Stimulated activated CD4-positive, alpha-beta T cell treated with anti-CD3 and anti-CD28 coated beads, Interleukin-1b, Interleukin-23, amount 100 ng/mL, for 48 hours (primary cell): ENCODE data around the gene MED13L.

ENCODE experiments used
- DNase-seq: peaks from one replicate; pipeline ENCODE4 v3.0.0-alpha.2; 2020

Gene MED13L

DNA sequence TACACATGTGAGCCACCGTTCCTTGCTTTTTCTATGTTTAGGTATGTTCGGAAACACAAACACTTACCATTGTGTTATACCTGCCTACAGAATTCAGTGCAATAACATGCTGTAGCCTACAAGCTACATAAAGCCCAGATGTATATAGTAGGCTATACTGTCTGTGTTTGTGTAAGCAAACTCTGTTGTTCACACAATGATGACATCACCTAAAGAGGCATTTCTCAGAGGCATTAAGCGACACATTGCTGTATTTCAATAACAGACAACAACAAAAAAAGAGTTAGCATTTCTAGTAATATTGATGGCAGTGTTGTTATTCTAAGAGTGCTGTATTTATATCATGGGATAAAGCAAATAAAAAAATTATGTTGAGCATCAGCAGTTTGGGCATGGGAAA is 70.2 kb downstream of the MED13L start:
- no peak for DNase-seq

DNA sequence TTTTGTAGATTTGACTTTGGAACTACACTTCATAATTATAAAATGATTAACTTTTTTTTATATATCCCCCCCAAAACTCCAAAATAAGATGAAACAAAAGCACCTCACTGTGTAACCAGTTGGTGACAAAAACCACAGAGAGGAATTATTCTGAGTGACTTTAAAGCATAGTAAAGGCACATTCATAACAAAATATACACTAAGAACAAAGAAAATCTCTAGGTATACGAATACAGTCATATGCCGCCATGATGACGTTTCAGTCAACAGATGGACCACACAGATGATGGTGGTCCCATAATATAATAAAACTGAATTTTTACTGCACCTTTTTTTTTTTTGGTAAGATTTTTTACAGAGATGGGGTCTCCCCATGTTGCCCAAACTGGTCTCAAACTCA is 70.7 kb downstream of the MED13L start:
- no peak for DNase-seq

DNA sequence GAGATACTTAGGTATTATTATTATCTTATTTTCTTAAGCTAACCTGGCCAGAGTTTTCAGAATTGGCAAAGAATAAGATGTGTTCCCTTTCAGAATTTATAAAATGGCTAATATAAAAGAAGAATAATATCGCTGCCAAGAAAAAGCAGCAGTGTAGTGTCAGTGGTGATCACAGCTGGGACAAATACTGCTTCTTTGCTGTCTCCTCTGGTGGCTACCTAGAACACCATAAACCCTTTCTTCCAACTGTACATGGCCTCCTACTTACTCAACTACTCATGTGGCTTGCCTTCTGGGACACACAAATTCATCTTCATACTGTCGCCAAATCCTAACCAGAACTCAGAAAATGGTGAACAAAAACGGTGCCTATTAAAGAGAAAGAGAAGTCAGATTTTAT is 72.7 kb downstream of the MED13L start:
- no peak for DNase-seq

DNA sequence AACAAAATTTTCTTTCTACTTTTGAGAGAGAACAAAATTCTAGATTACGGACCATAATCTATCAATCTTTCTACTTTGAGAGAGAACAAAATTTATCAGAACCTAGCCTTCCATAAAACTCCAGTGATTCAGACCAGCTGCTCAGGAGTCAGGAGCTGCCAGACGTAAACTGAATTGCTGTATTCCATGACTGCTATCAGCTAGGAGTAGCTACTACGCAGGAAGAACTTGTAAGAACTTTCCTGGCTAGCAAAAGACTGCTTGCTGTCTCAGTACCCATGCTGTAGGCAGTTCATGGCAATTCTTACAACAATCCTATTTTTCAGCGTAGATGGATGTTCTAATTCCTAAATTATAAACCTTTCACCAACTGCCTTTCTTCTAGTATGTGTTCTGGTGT is 73.3 kb downstream of the MED13L start:
- DNase-seq = no peak

DNA sequence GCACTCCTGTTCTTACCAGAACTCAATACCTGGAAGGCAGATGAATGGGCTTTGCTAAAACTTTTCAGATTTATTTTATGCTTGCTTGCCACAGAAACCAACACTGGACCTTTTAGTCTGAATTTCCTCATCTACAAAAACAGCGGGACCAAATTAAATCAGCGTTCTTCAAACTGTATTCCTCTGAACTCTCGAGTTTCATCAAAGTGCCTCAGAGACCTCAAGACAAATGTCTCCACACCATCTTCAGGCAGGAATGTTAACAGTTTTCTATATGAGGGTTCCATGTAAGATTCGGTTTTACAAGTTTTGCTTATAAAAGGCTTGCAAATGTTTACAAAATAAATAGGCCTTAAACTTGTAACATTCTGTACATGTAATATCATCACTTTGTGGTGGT is 74.6 kb downstream of the MED13L start:
- no peak for DNase-seq

DNA sequence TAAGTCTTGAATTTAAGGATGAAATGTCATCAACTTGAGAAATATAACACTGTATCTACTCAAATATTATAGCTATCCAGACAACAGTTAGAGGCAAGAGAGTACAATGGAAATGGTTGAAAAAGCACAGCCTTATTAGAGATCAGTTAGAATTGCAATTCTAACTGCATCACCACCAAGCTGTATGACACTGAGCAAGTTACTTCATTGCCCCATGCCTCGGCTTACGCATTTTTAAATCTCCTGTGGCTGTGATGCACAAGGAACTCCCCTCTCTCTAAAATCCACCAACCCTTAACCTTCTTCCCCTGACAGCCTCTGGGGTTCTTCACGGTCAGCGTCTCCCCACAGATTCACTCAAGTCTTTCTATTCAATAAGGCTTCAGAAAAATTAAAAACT is 75.1 kb downstream of the MED13L start:
- no peak for DNase-seq

DNA sequence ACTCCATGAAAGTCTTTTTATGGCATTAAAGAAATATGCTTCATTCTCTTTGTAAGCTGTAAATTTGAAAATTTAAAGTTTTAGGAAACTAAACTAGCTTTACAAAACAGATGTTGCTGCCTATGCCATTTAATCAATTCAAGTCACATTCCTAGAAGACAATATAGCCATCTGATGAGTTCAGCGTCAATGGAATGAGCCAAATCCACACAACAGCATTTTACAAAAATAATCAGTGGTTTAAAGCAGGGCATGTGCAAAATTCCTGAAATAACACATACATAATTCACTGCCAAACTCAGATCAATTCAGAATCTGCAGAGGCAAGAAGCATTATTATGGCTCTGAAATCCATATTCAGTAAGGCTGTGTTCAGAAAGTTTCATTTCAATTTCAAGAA is 75.6 kb downstream of the MED13L start:
- no peak for DNase-seq

DNA sequence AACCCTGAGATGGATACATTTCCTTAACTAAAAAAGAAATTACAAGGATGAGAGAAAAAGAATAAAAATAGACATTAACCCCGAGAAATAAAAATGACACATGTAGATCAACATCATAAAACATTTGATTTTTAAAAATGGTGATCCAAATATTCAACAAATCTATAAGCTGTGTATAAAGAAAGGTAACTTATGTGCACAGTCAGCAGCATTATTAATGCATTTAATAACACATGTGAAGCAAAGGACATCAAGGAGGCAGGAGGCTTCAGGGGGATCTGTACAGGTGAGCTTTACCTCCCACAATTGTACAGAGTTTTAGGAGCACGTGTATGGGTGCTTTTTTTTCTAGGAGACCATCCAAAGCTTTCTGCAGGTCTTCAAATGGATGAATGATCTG is 76.1 kb downstream of the MED13L start:
- no peak for DNase-seq

DNA sequence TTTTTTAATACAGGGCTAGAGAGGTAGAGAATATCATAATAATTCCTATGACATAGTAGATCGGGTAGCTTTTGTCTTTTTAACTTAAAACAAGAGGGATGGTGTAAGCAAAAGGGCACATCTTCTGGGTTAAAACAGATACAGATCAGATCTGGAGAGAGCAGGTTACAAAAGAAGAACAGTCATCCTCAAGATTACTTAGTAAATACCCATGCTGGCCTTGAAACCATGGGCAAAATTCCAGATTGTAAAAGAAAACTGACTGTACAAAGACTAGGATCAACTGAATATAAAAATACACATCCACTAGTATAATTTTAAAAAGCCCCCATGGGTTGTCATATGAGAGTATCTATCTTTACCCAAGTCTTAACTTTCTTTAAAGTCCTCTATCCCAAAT is 76.7 kb downstream of the MED13L start:
- DNase-seq = no peak

DNA sequence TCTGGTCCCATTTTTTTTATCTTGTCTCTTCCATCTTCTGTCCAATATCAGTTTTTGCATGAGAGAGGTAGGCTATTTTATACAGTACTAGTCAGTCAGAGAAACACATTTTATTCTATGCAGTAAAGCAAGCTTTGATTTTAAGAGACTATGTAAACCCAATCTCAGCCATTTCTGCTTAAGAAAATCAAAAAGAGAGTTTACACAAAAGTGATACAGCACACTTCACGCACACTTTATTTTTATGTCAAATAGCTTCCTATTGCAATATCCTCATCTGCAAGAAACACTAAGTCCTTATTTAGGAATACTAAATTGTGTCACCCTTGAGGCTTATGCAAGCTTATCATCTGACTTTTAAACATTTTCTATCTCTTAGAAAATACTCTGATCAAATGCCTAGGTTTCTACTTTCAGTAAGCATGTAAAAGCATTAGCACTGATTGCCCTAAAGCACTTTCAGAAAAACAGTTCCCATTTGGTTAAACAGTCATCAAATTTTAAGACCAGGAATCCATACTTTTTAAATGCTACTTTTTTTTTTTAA is 78.3 kb downstream of the MED13L start:
- DNase-seq = no peak

DNA sequence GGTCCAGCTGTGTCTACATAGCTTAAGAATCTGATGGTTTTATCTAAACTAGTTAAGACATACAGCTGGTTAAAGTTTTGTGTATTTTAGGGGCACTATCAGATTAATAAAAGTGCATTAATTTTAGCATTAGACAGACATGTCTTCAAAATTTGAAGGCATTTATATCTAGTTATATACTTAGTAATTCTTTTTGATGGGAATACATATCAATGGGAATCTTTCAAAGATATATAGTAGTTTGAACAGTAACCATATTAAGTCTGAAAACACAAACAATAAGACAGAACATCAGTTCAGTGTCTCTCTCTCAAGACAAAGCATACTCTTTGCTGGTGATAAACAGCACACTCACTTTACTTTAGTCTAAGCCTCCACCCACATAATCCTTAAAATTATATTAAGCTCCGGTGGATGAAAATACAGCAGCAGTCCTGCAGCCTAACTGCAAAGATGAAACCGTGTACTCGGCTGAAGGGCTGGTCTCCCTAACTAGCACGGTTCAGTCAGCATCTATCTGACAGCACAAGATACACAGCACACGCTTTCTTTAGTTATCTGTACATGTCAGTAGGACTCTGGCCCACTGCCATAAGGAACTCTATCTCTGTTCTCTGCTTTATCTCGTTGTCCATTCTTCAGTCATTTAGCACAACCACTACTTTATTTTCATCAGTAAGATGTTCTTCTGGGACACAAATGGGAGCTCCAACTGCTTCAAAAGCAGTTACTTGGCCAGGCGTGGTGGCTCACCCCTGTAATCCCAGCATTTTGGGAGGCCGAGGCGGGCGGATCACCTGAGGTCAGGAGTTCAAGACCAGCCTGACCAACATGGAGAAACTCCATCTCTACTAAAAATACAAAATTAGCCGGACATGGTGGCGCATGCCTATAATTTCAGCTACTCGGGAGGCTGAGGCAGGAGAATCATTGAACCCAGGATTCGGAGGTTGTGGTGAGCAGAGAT is 80.5 kb downstream of the MED13L start:
- DNase-seq = no peak

DNA sequence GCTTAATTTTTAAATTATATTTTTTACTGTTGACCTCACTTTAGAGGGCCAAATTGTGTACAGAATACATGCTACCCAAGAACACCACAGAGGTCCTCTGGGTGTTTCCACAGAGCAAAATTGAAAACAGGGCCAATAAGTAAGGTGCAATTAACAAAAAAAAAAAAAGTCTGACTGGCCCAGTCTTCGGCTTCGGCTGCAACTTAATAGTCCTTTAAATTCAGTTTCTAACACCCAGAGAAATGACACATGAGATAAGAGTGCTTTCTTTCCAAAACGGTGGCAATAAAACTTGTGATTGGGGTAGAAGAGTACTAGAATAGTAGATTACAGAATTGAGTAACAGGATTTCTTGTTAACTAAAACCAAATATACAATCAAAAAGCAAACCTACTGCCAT is 81.3 kb downstream of the MED13L start:
- DNase-seq = no peak

DNA sequence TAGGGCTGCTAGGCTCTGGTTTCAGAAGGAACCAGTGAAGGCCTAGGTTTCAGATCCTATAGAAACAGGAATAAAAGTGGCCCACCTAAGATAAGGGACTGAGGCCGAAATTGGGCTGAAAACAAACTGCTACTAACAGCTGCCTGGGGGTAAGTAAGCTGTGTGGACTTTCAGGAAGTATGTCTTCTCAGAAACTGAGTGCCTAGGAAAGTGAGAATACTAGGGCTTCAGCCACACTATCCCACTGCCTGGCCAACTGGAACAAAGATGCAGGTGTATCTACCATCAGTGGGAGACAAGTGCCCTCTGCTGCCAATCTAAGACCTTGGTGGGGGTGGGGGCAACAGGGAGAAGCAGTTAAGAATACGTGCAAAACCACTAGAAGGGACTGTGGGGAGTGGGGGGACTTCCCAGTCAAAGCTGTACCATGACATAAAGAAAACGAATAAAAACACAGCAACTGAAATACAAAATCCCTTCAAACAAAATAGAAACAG is 82.5 kb downstream of the MED13L start:
- peak; percentile 51 for DNase-seq

DNA sequence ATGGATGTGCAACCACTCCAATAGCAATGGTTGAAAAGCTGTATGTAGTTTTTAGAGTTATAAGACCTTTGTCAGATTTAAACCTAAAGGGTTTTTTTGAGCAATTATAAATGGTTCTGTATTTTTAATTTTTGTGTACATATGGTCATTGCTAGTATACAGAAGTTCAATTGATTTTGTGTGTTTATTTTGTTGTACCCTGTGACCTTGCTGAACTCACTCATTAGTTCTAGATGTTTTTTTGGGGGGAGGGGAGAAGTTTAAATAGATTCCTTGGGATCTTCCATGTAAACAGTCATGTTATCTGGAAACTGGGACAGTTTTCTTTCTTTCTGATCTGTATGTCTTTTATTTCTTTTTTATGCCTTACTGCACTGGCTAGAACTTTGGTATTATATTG is 87.8 kb downstream of the MED13L start:
- DNase-seq = no peak

DNA sequence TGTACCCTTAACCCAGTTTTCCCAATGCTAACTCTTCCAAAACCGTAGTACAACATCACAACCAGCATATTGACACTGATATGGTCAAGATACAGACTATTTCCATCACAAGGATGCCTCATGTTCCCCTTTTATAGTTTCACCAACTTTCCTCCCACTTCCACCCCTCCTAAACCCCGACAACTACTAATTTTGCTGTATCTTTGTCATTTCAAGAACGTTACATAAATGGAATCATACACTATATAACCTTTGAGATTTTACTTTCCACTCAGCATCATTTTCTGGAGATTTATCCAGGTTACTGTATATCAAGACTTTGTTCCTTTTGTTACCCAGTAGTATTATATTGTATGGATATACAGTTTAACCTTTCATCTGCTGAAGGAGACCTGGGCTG is 88.9 kb downstream of the MED13L start:
- DNase-seq = no peak

DNA sequence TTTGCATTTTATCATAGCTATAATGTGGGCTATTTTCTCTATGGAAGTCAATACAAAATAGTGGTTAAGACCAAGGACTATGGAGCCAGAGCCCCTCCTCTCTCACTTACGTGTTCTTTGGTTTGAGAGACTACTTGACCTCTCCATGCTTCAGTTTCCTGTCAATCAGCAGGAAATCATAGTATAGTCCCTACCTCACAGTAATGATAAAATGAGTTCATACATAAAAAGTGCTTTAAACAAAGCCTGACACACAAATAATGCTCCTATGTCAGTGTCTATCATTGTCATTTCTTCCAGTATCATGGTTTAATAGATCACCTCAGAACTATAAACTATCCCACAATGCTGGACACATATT is 90.4 kb downstream of the MED13L start:
- no peak for DNase-seq

DNA sequence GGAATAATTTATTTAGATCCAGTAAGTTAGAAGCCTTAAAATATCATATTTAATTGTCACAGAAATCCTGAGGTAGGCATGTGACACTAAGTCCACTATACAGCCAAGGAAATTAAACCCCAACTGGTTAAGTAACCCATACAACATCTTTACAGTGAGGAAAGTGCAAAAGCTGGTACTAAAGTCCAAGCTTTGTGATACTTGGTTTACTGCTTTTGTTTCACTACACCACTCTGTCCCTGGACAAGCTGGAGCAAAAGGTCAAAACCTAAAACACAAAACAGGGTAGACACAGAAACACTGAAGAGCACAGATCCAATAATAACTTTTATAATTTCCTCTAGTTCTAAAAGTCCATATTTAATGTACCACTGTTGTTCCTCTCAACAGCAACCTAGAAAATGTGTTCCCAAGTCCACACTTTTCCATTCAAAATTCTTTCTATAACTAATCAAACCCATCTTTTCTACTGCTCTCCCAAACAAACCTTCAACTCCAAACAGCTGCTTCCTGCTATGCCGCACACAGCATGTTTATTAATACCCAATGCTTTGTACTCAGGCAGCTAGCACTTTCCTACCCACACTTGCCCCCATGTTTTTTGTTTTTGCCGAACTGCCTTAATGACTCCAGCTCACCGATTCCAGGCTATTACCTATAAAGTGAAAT is 90.9 kb downstream of the MED13L start:
- DNase-seq = no peak

DNA sequence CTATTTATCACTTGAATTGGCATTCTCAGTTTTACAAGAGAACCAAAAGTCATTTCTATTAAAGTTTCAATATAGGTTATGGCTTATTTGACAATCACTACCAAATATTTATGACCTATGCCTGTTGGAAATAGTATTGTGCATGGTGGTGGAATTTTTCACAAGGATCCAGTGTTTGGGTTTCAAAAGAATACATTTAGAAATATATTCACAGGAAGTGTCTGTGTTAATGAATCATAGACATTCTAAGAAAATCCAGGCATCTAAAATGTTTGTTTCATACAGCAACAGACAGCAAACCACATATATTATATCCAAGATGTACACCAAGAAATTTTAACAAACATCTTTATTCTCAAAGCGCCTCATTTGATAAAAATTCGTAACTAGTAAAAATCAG is 92.7 kb downstream of the MED13L start:
- DNase-seq = no peak

DNA sequence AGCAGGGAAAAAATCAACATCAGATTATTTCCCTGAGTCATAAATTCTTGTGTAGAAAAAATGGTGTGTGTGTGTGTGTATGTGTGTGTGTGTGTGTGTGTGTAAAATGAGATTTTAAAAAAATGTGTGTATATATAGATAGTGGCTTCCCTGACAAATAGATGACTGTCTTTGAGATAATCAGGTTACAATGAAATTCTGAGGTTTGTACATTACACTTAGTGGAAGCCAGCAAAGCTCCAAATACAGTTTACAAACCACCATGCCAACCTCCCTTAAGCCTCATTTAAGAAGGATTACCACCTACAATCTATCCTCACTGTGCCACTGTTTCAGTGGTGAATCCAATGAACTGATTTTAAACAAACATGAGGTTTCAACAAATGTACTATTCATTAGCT is 93.8 kb downstream of the MED13L start:
- no peak for DNase-seq

DNA sequence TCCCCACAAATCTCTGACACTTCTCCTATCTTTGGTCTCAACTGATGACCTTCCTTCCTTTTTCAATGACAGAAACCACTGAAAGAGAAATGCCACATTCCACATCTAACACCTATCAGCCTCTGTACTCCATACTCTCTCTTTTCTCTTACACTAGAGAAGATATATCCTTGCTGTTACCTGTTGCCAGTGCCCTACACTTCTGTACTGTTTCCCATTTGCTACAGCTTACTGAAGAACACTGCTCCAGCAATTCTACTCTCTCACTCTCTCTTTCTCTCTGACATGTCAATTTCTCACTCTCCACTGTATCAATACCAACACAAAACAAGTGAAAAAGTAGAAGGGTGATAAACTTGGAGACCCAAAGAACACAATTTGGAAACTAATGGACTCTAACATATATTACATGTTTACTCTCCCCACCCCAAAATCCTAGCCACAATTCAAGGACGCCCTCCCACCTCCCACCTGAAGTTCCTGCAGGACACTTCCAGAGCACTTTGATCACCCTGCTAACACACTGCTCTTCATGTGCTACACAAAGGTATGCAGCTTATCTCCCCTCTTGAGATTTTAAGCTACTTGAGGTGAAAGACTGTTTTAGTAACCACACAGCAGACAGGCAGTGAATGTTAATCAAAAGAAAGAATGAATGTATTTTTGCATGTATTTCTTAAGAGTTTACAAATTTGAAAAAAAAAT is 95.0 kb downstream of the MED13L start:
- DNase-seq = no peak

DNA sequence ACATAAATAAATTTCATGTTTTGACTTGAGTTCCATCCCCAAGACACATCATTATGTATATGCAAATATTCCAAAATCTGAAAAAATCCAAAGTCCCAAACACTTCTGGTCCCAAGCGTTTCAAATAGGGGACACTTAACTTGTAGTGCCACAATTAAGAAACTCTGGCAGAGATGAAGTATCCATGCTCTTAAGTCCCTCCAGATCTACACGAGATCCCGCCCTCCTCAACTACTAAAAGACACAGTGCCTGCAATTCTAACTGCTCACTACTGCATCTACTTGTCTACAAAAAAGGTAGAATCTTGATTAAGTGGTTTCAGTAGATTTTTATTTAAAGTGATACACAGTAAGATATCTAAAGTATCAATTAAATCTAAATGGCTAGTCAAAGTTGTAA is 97.0 kb downstream of the MED13L start:
- no peak for DNase-seq

DNA sequence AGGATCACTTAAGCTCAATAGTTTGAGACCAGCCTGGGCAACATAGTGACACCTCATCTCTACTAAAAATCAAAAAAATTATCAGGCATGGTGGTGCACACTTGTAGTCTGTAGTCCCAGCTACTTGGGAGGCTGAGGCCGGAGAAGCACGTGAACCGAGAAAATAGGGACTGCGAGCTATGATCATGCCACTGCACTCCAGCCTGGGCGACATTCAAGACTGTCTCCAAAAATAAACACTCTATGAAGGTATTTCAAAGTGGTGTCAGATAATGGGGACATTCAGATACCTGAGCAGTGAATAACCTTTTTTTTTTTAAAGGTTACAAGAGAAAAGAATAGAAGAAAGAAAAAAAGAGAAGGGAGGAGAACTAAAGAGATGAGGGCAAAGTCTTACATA is 98.1 kb downstream of the MED13L start:
- DNase-seq = no peak

DNA sequence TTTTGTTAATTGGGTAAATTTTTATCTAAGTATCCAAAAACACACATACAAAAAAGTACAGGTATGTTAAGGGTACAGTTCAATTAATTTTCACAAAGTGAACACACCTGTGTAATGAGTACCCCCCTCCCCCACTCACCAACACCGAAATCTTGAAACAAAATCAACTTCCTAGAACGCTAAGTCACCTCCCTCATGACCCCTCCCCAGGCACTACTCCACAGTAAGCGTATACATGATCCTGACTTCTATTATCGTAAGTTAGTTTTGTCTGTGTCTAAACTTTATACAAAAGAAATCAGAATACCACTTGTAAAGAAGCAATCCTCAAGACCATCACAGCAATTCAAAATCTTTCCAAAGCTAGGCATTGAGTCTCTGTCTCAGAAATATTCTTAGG is 100.5 kb downstream of the MED13L start:
- DNase-seq = no peak

DNA sequence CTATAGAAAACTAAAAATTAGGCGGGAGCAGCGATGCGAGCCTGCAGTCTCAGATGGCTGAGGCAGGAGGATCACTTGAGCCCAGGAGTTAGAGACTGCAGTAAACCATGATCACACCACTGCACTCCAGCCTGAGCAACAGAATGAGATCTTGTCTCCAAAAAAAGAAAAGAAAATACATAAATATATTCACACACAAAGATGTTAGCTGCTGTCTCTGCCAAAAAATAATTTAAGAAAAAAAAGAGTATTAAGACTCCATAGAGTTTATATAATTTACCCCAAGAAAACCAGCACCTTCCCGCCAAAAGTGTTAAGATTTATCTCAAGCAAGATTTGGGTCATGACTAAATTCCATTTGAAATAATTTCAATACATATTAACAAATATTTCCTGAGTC is 102.6 kb downstream of the MED13L start:
- no peak for DNase-seq
